H1 (cell line): ENCODE results near the gene HOXB8.

ENCODE experiments used
- BCL11A ChIP-seq, 2 experiments: IDR thresholded peaks; one replicate each; pipeline ENCODE4 v1.6.1; 2011; ENCODE audit warnings: low read depth in 2 of 2, low read length in 2 of 2, mild to moderate bottlenecking in 2 of 2
- EP300 ChIP-seq, 2 experiments: IDR thresholded peaks; 1 replicate in 1 of 2; 2 replicates in 1 of 2; pipeline ENCODE4 v1.6.1; 2011 to 2012; ENCODE audit warnings: low read depth in 2 of 2, low read length in 2 of 2, mild to moderate bottlenecking in 2 of 2, borderline replicate concordance in 1 of 2, inconsistent platforms in 1 of 2, moderate library complexity in 1 of 2
- EZH2 ChIP-seq: fragments of 200-600 bp; sonication (generic); IDR thresholded peaks from 2 replicates; pipeline ENCODE4 v1.7.1; 2012; ENCODE audit warnings: low read depth, mild to moderate bottlenecking, moderate library complexity, low read length, inconsistent platforms; ENCODE audit not compliant: severe bottlenecking
- RAD21 ChIP-seq, 2 experiments: IDR thresholded peaks in 1 of 2; conservative IDR thresholded peaks in 1 of 2; 2 replicates each; pipeline ENCODE4 v1.6.1; 2011; ENCODE audit warnings: low read depth in 2 of 2, low read length in 2 of 2, improper control_type of control experiment in 1 of 2, inconsistent platforms in 1 of 2, mild to moderate bottlenecking in 1 of 2, moderate library complexity in 1 of 2
- RNF2 ChIP-seq: fragments of 200-900, 300-1000 bp; sonication (generic); IDR thresholded peaks from 2 replicates; pipeline ENCODE4 v1.7.1; 2016; ENCODE audit warnings: borderline replicate concordance, low read depth, mild to moderate bottlenecking, antibody characterized with exemption, low read length; ENCODE audit not compliant: poor library complexity, severe bottlenecking; ENCODE audit errors: missing control alignments
- RXRA ChIP-seq: IDR thresholded peaks from 2 replicates; pipeline ENCODE4 v1.6.1; 2011; ENCODE audit warnings: low read depth, mild to moderate bottlenecking, low read length, moderate library complexity; ENCODE audit not compliant: insufficient read depth
- TF ChIP-seq, protein P1 (sequence below), 3 experiments: IDR thresholded peaks; 1 replicate in 2 of 3; 2 replicates in 1 of 3; pipeline versions ENCODE4 v1.5.1 to v1.6.1; 2011; ENCODE audit warnings: low read length in 3 of 3, mild to moderate bottlenecking in 3 of 3, inconsistent platforms in 2 of 3, low read depth in 1 of 3, moderate library complexity in 1 of 3; ENCODE audit not compliant: insufficient read depth in 1 of 3; ENCODE audit errors: control extremely low read depth in 1 of 3
- TF ChIP-seq, protein P2 (sequence below): IDR thresholded peaks from 2 replicates; pipeline ENCODE4 v1.6.1; 2012; ENCODE audit warnings: inconsistent platforms

DNA sequence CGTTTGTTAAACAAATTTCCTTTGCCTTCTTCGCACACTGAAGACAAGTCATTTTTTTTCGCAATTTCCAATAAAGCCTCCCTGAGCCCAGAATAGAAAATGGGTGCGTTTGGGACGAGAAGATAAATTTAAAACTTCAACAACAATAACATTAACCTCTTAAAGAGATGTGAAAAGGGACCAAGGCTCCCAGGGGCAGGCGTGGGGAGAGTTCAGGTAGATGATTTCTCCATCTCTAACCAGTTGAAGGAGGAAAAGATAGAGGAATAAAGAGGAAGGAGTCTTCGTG, 35.7 kb downstream of the HOXB8 start:
- TF ChIP-seq, protein P1, sequence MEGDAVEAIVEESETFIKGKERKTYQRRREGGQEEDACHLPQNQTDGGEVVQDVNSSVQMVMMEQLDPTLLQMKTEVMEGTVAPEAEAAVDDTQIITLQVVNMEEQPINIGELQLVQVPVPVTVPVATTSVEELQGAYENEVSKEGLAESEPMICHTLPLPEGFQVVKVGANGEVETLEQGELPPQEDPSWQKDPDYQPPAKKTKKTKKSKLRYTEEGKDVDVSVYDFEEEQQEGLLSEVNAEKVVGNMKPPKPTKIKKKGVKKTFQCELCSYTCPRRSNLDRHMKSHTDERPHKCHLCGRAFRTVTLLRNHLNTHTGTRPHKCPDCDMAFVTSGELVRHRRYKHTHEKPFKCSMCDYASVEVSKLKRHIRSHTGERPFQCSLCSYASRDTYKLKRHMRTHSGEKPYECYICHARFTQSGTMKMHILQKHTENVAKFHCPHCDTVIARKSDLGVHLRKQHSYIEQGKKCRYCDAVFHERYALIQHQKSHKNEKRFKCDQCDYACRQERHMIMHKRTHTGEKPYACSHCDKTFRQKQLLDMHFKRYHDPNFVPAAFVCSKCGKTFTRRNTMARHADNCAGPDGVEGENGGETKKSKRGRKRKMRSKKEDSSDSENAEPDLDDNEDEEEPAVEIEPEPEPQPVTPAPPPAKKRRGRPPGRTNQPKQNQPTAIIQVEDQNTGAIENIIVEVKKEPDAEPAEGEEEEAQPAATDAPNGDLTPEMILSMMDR (IDR thresholded peaks at IDR 0.05; ENCODE audit: control extremely low read depth in 1 of 3, insufficient read depth in 1 of 3, low read depth in 1 of 3, low read length in 3 of 3), result no peak
- TF ChIP-seq, protein P2, sequence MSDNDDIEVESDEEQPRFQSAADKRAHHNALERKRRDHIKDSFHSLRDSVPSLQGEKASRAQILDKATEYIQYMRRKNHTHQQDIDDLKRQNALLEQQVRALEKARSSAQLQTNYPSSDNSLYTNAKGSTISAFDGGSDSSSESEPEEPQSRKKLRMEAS, result no peak
- no peak for TF ChIP-seq EP300 (IDR thresholded peaks at IDR 0.05; ENCODE audit: borderline replicate concordance in 1 of 2, low read depth in 2 of 2, low read length in 2 of 2)
- peak; percentile 97 for TF ChIP-seq EZH2
- no peak for TF ChIP-seq RXRA
- TF ChIP-seq RNF2, result no peak
- TF ChIP-seq BCL11A (IDR thresholded peaks at IDR 0.05; ENCODE audit: low read depth in 2 of 2, low read length in 2 of 2), result no peak
- TF ChIP-seq RAD21 (IDR thresholded peaks at IDR 0.05 in 1 of 2, conservative IDR thresholded peaks at IDR 0.05 in 1 of 2; ENCODE audit: low read depth in 2 of 2, low read length in 2 of 2), result no peak
